PC-3 (cell line): ENCODE data around the gene SNTB2. TPM values are rescaled to one million over a fixed set of nuclear protein-coding genes. Genes with fewer than 3 reads are reported as not detected.

Experiments
- ATAC-seq: fragments of 200-7000 bp; cut with Tn5 transposase; 2 replicates; pipeline ENCODE4 v1.9.1; 2020; ENCODE audit warnings: mild to moderate bottlenecking, moderate library complexity
- BruUV-seq: library from RNA; stranded (reverse); fragments of 400-500 nt; replicated peaks from 2 replicates; lab custom pipeline; 2021; lab: Mats Ljungman, UMichigan
- CTCF ChIA-PET: fragments of 300-600 bp; sonication (Branson Sonifier 250); formaldehyde crosslinking; loops from one replicate; lab custom pipeline; 2022; ENCODE audit warnings: antibody characterized with exemption; lab: Charles Lee
- POLR2A ChIA-PET: fragments of 300-600 bp; sonication (Branson Sonifier 250); formaldehyde crosslinking; loops from one replicate; lab custom pipeline; 2022; ENCODE audit warnings: antibody characterized with exemption; ENCODE audit not compliant: unreplicated experiment; lab: Charles Lee
- DNase-seq: peaks from one replicate; pipeline ENCODE4 v3.0.0-alpha.2; 2015
- H2AFZ ChIP-seq: fragments of 300-600 bp; sonication (generic); 2 replicates; pipeline ENCODE4 v1.6.0; 2016; ENCODE audit warnings: antibody characterized with exemption, low read length
- H3F3A ChIP-seq: fragments of 300-600 bp; sonication (generic); one replicate; pipeline ENCODE4 v1.6.0; 2017; ENCODE audit warnings: antibody characterized with exemption, low read length, control low read depth, mild to moderate bottlenecking; ENCODE audit not compliant: unreplicated experiment
- H3K27ac ChIP-seq: fragments of 300-600 bp; sonication (generic); 2 replicates; pipeline ENCODE4 v1.5.1; 2016; ENCODE audit warnings: mild to moderate bottlenecking, low read length
- H3K27me3 ChIP-seq: fragments of 300-600 bp; sonication (generic); 2 replicates; pipeline ENCODE4 v1.6.1; 2016; ENCODE audit warnings: low read length, mixed read lengths
- H3K36me3 ChIP-seq: fragments of 300-600 bp; sonication (generic); 2 replicates; pipeline ENCODE4 v1.6.1; 2016; ENCODE audit warnings: low read depth, mixed run types, low read length, mixed read lengths
- H3K4me1 ChIP-seq: fragments of 300-600 bp; sonication (generic); 2 replicates; pipeline ENCODE4 v1.5.1; 2016; ENCODE audit warnings: low read length; ENCODE audit not compliant: insufficient read depth
- H3K4me2 ChIP-seq: fragments of 300-600 bp; sonication (generic); 2 replicates; pipeline ENCODE4 v1.6.0; 2016; ENCODE audit warnings: low read length
- H3K4me3 ChIP-seq: fragments of 300-600 bp; sonication (generic); 2 replicates; pipeline ENCODE4 v1.5.1; 2016; ENCODE audit warnings: mild to moderate bottlenecking, low read length, mixed read lengths
- H3K79me2 ChIP-seq: fragments of 300-600 bp; sonication (generic); 2 replicates; pipeline ENCODE4 v1.6.1; 2017; ENCODE audit warnings: low read length, mixed read lengths
- H3K9ac ChIP-seq: fragments of 300-600 bp; sonication (generic); 2 replicates; pipeline ENCODE4 v1.6.0; 2016; ENCODE audit warnings: mild to moderate bottlenecking, low read length
- H3K9me2 ChIP-seq: fragments of 300-600 bp; sonication (generic); replicated peaks from 2 replicates; pipeline ENCODE4 v1.6.1; 2016; ENCODE audit warnings: mixed run types, low read length, mixed read lengths
- H3K9me3 ChIP-seq: fragments of 300-600 bp; sonication (generic); 2 replicates; pipeline ENCODE4 v1.6.1; 2016; ENCODE audit warnings: low read length, mixed read lengths
- H4K20me1 ChIP-seq: fragments of 300-600 bp; sonication (generic); 2 replicates; pipeline ENCODE4 v1.6.1; 2016; ENCODE audit warnings: low read length, mixed read lengths
- CTCF ChIP-seq: fragments of 300-600 bp; sonication (generic); conservative IDR thresholded peaks from 2 replicates; pipeline ENCODE4 v1.5.1; 2017; ENCODE audit warnings: antibody characterized with exemption, low read depth, mild to moderate bottlenecking, low read length
- EZH2 ChIP-seq: fragments of 300-600 bp; sonication (generic); IDR thresholded peaks from one replicate; pipeline ENCODE4 v1.6.1; 2017; ENCODE audit warnings: antibody characterized with exemption, mild to moderate bottlenecking, low read length; ENCODE audit not compliant: unreplicated experiment
- EZH2phosphoT487 ChIP-seq: fragments of 300-600 bp; sonication (generic); IDR thresholded peaks from 2 replicates; pipeline ENCODE4 v1.6.1; 2018; ENCODE audit warnings: mild to moderate bottlenecking, antibody characterized with exemption, low read length, borderline replicate concordance
- intact Hi-C: fragments of 100-400 bp; cut with micrococcal nuclease; formaldehyde crosslinking; loops from 2 replicates; pipeline ENCODE4 v1.9.0; 2023
- total RNA-seq: library from RNA; depleted of rRNA; stranded (reverse); fragments of >200 nt; gene quantifications from 2 replicates; pipeline ENCODE4 v1.2.3, GENCODE V29; 2014

Gene SNTB2
- total RNA-seq, 1 experiment from 2014 or later: 40.4 TPM

GRCh38 chr16:69311533-69312387, 124.8 kb downstream of the SNTB2 start:
- intact Hi-C loops: loop anchor here (1.0 kb wide), 1 partner anchor 28 kb away; the partner anchor contains the start of genes COG8 and NIP7
- peak overlapping the region; percentile 68 for H2AFZ ChIP-seq

GRCh38 chr16:69313469-69313868, 126.5 kb downstream of the SNTB2 start:
- Histone ChIP-seq H3K9me3 (no peaks in the 10 kb centered on the region), H3F3A (no peaks in the 10 kb centered on the region), H3K9me2 (no peaks in the 10 kb centered on the region), H2AFZ (no peak overlapping the region), H3K27ac (no peak overlapping the region), H3K9ac (no peak overlapping the region), H3K27me3 (no peaks in the 10 kb centered on the region), H3K4me1 (no peaks in the 10 kb centered on the region), H4K20me1 (no peaks in the 10 kb centered on the region), H3K4me3 (no peak overlapping the region), H3K4me2 (no peak overlapping the region), H3K36me3 (peaks cover 9% of the 10 kb centered on the region; the same call in 1 of the 2 replicates), H3K79me2 (peaks cover 32% of the 10 kb centered on the region)
- no TSS peak for BruUV-seq
- POLR2A ChIA-PET: no interaction called here
- no peak for TF ChIP-seq EZH2
- TF ChIP-seq CTCF: no peak
- TF ChIP-seq EZH2phosphoT487: no peak
- intact Hi-C loops: no loop called here
- DNase-seq: no peak
- no peak for ATAC-seq
- CTCF ChIA-PET: no interaction called here

More at GRCh38 chr16:69311533-69312387, 124.8 kb downstream of the SNTB2 start:
- Histone ChIP-seq H3K36me3 (peaks cover 8% of the 10 kb centered on the region; the same call in 1 of the 2 replicates), H3K4me3 (peak overlapping the region; percentile 95), H3K27me3 (no peaks in the 10 kb centered on the region), H3K9me2 (no peaks in the 10 kb centered on the region), H3K9ac (peak overlapping the region; percentile 87), H3K79me2 (peaks cover 32% of the 10 kb centered on the region), H3K9me3 (no peaks in the 10 kb centered on the region), H3K4me2 (peak overlapping the region; percentile 86), H4K20me1 (no peaks in the 10 kb centered on the region), H3K4me1 (no peaks in the 10 kb centered on the region), H3F3A (no peaks in the 10 kb centered on the region), H3K27ac (peak overlapping the region; percentile 20; the same call in 1 of the 2 replicates)
- CTCF ChIA-PET: interaction anchor here (0.7 kb wide), 1 partner anchor 17 kb away, joined by 3 read pairs; no protein-coding TSS in a partner anchor
- ATAC-seq (peak; percentile 64), DNase-seq (peak; percentile 26)
- BruUV-seq: TSS peak; percentile 49
- POLR2A ChIA-PET: no interaction called here
- TF ChIP-seq CTCF (peak; percentile 35), EZH2phosphoT487 (no peak)
